ENCODE data around the gene LRRC46.
A peak's percentile ranks its signal among the peaks of the same experiment; 100 is the strongest.

LRRC46 gene

DNA sequence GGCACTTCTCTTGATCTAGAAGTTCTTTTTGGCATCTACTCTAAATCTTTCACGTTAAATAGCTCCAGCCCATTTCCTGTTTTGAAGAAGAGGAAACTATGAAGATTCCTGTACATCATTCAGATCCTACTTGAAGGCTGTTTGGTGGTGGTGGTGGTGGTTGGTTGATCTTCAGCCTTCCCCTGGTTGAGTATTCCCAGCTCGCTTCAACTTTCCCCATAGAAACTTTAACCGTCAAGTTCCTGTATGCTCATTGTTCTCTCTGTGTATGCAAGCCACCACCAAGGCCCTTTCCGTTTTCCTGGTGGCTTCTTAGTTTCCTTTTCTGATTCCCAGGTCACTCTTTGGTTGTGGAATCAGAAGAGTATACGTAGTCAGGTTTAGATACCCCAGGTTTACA lies 3.3 kb downstream of the LRRC46 start:
- DNase-seq: no peak

DNA sequence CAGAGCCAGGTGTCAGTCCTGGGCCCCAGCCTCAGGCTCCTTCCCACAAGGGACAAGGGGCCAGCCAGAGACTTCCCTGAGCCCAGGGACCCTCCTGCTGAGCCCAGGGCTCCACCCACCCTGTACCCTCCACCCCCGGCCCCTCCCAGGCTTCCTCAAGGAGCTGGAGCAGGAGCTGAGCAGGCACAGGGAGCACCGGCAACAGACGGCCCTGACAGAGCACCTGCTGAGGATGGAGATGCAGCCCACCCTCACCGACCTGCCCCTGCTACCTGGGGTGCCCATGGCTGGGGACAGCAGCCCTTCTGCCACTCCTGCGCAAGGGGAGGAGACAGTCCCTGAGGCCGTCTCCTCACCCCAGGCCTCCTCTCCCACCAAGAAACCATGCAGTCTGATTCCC lies 5.1 kb downstream of the LRRC46 start:
- no peak for DNase-seq

DNA sequence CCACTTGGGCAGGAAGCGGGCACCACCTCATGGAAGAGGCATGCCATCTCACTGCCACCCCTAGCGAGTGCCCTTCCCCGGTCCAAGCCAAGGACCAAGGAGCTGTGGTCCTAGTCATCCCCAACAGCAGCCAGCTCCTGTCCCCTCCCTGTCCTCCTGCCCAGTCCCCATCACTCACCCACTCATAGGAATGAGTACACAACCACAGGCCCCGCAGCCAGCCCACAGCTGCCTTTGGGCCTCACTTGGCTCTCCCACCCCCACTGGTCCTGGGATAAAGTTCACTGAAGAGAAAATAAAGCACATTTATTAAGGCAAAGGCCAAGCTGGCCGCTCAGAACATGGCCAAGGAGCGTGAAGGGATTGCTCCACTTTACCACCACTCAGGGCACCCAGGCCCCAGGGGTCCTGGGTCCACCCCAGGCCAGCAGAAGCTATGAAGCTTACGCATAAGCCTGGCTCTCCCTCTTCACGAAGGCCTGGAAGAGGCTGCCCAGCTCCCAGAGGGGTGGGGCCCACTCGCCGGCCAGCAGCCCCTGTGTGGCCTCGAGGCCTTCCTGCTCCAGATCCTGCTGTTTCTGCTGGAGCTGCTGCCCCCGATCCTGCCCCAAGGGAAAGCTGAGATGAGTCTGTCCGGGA lies 6.0 kb downstream of the LRRC46 start:
- no peak for DNase-seq

DNA sequence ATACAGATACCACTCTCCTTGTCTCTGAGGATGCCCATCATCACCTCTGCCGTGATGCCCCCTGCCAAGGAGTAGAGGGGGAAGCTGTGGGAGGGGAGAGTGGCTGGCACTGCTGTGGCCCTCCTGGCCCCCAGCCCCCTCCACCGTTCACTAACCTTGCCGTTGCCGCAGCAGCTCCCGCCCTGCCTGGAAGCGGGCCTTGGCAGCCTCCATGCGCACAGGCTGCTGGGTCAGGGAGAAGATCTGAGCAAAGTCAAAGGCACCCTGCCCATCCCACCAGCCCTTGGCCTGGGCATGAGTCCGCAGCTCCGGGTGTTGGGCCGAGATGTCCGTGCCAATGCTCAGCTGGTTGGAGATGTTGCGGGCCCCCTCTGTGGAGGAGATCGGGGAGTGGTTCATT lies 7.2 kb downstream of the LRRC46 start:
- no peak for DNase-seq

DNA sequence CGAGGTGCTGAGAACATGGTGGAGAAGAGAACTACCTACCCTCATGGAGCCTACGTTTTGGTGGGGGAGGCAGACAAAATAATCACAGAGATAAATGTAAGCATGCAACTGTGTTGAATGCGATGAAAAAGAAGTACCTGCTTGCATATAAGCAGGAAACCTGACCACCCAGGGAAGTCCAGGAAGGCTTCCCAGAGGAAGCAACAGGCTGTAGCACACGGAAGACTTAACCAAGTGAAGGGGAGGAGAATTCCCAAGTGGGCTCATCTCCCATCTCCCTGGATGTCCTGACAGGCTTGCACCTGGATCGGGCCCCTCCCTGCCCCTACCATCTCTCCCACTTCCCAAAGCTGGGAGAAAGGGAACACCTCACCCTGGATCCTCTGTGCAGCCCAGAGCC lies 7.6 kb downstream of the LRRC46 start:
- no peak for DNase-seq

DNA sequence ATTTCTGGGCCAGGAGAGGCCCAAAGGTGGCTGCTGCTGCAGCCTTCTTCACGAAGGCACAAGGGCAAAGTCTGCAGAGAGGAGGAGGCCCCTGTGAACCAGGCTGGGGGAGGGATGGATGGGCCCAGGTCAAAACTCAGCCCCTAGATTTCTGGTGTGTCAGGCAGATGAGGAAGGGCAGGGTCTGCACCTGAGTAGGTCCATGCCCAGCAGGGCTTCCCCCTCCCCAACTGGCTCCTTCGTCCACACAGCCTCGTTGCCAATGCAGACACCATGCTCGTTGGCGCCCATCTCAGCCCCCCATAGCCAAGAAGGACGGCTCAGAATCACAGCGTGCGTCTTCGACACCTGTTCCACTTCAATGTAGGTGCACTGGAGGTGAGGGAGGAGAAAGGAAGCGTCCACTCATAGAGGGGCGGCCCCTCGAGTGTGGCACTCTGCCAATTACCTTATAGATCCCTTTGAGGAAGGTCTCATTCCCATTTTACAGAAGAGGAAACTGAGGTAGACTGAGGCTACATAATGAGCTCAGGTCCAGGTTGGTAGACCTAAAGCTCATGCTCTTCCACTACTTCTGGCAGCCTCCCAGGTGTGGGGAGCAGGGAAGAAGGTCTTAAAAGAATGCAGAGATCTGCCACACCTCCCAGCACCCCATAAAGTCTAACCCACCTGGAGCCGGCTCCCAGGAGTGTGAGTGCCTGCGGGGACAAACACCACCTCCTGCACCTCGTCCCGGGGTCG lies 8.7 kb downstream of the LRRC46 start:
- DNase-seq: no peak

DNA sequence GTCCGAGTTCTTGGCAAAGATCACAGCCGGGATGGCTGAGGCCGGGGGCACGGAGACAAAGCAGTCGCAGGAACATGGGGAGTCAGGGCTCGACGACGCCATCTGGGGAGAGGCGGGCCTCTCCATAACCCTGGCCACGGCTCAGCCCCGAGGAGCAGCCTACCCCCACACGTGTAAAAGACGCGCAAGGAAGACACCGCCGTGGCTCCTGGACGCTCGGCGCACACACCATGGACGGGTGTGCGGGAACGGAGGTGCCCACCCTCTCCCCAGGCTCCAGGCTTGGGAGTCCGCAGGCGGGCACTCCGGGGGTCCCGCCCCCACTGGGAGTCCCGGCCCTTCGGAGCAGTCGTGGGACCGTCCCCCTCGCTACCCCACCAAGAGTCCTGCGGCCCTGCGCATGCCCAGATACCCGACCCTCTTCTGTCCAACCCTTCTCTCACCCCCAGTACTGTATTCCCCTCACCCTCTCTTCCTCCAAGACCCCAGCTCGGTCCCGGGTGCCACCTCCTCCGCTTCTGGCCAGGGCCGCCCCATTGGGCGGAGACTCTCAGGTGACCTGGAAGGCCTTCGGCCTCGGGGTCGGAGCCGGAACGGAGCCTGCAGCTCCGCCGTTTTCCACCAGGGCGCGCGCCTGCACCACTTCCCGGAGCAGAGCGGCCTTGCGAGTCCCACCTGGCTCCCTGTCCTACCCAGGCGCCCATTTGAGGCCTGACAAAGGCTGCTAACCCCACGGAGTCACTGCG lies 9.4 kb downstream of the LRRC46 start, which contains the start of gene SCRN2:
TSS of gene SCRN2 (minus strand) at position 532 of the 746 bp plus-strand sequence. CDS start at position 102, 430 bp downstream.
- DNase-seq: peak; percentile 86

DNA sequence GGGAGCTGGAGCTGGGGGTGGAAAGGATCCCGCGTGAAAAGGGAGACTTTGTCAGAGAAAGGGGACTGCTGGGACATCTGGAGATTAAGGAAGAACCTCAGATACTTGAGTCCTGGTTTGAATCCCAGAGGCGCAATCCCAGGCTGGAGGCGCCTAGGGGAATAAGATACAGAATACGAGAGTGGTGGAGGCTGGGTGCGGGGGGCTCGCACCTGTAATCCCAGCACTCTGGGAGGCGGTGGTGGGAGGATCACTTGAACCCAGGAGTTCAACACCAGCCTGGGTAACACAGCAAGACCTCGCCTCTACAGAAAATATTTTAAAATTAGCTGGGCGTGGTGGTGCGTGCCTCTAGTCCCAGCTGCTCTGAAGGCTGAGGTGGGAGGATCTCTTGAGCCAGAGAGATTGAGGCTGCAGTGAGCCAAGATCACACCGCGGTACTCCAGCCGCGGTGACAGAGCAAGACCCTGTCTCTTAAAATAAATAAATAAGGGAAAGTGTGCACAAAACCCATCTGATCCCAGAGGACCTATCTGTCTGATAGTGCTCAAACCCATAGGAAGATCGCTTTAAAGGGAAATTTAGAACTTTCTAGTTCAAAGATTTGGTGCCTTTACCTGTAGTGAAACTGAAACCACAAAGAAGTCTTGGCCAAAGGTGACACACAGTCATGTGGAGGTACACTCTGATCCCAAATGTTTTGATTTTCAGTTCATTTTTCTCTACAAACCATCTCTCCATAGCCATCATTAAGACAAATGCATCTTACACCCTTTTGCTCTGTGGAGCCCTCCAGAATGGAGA lies 10.2 kb downstream of the LRRC46 start:
- peak; percentile 15 for DNase-seq

DNA sequence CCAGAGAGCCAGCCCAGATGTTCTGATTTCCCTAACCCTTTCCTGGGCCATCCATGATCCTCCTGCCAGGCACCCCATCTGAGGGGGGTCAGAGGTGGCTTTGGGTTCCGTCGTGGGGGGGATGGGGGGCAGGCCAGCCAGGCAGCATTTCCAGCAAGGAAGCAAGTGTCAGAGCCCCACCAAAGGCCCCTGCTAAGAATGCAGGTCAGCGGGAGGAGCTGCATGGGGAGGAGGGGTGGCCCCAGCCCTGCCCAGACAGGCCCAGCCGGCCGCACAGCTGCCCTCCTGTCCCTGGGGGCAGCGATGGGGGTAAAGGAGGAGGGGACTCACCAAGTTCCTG lies 11.9 kb downstream of the LRRC46 start:
- no peak for DNase-seq

DNA sequence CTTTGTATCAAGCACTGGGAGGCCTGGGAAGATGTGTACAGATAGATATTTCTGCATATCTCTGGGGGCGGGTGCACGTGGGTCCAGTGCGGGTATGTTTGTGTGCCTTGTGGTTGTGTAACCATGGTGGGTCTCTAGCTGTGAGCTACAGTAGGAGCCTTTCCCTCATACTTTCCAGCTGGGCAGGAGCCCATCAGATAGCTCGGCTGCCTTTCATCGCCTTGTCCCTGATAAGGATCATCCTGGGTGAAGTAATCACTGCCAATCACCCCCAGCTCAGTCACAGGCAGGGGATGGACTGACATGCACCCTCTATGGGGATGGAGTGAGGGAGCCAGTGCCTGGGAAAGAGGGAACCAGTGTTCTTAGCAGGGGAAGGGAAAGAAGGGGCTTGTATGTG lies 12.8 kb downstream of the LRRC46 start:
- no peak for DNase-seq

DNA sequence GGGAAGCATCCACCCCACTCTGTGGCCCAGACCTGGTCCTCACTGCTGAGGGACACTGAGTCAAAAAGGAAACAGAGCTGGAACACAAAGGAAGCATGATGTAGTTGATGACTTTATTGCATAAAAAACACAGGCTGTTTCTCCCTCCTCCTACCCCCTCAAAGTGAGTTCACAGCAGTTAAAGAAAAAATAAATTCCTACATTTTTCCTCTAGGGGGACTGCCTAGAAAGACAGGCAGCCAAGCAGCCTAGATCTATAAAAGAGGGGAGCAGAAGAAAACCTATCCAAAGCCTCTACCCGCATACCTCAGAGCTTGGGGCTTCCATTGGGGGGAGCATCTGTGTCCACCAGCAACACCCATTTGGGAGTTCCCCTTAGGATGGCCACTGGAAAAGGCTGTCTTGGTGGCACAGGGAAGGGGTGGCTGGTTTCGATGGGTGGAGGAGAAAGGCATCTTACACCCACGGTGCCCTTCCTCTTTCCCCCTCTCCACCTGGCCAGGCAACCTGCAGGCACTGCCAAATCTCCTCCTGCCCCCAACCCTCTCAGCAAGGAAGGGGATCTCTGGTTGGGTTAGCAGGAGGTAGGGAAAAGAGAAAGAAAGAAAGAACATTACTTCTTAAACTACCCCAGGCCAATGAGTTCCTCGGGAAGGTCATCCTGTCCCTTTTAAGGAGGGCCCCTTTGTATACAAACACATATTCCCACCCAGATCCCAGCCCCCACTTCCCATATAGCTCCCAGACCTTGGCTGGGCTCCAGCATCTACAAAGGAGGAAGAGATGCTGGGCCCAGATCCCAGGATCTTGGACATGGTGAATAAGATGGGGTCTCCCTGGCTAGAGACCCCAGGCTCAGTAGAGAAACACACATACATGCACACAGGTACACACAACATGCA lies 13.6 kb downstream of the LRRC46 start:
- DNase-seq: no peak

DNA sequence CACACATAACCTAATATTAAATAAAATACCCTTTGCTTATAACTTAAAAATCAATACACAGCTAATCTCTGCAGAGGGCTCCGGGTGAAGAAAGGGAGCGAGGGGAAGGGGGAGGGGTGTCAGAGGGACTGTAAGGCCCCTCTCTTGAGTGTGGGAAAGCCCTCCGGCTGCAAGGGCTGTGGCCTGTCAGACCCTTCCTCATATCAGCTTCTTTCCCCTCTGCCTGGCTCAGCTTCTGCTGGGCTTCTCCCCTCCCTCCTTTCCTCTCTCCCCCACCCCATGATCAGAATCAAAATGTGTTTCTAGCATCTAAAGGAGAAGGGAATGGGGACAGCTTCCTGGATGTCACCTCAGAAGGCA lies 14.2 kb downstream of the LRRC46 start:
- no peak for DNase-seq

DNA sequence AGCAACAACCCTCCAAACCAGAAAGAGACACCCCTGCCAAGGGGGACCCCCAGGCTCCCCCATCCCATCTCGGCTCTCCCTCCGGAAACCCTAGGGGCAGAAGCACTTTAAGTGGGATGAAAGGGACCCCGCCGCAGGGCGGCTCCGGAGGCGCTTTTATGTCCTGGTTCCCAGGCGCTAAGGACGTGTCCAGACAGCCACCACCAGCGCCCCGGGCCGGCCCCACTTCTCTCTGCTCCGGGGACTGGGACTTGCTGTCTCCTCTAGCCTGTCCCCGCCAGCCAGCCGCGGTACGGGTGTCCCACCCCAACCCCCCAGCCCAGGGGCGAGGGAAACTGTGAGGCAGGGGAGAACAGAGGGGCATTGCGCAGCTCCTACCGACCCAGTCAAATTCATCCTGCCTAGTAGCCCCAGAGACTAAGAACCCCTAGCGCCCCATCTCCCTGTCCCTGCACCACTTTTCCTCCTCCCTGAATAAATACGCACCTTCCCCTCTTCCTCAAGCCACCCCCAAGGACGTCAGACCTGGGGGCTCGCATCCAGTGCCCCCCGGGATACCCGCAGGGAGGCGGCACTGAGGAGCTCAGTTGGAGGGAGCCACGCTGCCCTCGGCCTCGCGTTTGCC lies 15.4 kb downstream of the LRRC46 start:
- no peak for DNase-seq

DNA sequence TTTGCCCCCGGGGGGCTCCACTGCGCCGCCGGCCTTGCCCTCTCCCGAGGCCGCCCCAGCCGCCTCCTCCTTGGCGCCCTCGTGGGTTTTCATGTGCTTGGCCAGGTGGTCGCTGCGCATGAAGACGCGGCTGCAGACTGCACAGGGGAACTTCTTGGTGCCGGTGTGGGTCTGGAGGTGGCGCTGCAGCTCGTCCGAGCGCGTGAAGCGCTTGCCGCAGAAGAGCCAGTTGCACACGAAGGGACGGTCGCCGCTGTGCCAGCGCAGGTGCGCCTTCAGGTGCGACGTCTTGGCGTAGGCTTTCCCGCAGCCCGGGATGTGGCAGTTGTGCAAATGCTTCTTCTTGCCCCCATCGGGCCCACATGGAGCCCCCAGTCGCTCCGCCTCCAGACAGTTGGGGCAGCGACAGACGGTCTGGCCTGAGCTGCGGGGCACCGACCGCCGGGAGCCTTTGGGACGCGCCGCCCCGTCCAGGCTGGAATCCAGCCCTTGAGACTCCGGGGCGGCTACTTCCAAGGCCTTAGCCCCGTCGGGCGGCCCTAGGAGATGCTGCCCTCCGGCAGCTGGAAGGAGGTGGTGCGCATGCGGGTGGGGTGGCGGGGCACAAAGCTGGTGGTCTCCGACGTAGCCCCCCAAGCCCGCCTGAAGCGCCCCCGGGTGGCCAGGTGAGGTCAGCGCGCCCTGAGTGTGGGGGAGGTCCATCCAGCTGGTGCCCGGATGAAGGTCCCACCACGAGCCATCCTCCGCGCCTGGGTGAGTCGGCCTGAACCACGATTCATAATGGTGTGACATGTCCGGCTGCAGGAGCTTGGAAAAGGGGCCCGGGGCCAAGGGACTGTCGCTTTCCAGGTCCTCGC lies 16.1 kb downstream of the LRRC46 start:
- DNase-seq: peak; percentile 8

DNA sequence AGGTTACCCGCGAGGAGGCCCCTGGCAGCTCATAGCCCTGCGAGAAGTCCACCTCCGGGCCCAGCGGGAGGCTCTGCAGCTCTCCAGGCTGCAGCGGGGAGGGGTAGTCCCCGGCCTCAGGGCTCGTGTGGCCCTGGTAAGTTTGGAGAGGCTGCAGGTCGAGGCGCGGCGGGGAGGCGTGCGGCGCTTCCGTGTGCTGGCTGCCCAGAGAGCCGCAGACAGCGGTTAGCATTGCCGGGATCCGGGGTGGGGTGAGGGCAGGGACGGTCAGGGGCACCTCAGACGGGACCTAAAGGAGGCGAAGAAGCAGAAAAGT lies 16.7 kb downstream of the LRRC46 start:
- DNase-seq: no peak

DNA sequence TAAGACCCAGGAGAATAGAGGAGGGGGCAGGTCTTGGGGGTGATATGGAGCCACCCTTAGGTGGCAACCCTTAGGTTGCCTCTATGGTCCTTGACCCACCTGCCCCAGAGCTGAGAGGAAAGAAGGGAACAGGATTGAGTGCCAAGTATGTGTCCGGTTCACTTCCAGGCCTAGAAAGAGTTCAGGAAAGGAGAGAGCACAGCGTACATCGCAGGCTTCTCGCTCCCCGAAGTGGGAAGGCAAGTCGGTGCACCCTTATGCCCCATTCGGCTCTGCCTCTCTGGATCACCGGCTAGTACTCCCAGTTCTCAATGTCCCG lies 18.9 kb downstream of the LRRC46 start:
- DNase-seq: no peak

DNA sequence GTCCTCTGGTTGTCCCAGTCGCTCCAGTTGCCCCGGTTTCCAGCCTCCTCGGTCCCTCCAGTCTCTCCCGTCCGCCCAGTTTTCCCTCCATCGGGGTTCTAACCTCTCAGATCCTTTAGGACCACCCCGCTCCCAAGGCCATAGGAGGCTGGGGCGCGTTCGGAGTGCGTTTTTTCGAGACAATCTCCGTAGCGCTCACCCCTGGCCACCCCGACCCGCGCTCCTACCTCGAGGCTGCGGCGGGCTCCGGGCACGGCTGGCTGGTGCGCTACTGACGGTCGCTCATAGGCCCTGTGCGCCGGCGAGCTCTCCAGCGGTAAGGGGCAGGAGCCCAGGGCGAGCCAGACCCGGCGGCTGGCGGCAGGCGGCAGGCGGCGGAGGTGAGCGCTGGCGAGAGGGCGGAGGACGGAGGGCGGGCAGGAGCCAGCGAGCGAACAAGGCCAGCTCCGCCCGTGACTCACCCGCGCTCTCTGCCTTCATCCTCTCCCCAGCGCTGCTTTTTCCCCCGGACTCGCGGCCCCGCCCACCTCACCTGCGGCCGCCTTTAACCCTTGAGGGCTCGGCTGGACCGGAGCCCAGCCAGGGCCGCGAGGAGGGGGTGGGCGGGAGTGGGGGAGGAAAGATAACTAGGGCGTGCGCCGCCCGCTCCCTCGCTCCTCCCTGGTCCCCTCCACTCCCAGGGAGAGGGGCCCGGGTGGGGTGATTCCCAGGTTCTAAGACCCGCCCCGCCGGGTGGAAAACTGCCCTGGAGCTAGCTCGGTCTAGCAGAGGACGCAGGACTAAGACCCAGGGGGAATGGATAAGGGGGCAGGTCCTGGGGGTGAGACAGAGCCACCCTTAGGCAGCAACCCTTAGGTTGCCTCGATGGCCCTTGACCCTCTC lies 19.5 kb downstream of the LRRC46 start, which contains the start of gene SP6:
TSS of gene SP6 (minus strand) at position 472 of the 882 bp plus-strand sequence. CDS start 2,734 bp downstream, outside the sequence.
- DNase-seq: peak; percentile 63

DNA sequence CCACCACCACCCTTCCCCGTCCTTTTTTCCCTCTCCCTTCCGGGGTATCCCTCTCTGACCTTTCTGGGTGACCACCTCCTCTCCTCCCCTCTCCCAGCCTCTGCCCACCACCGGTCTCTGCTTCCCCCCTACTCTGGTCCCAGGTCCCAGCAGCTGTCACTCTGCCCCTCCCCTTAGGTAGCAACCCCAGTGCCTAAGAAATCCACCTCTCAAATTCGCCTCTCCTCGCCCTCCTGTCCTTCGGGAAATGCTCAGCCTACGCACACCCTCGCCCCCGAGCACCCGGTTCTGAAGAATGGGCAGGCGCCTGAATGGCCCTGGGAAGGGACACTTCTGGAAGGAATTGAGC lies 20.3 kb downstream of the LRRC46 start:
- DNase-seq: no peak

DNA sequence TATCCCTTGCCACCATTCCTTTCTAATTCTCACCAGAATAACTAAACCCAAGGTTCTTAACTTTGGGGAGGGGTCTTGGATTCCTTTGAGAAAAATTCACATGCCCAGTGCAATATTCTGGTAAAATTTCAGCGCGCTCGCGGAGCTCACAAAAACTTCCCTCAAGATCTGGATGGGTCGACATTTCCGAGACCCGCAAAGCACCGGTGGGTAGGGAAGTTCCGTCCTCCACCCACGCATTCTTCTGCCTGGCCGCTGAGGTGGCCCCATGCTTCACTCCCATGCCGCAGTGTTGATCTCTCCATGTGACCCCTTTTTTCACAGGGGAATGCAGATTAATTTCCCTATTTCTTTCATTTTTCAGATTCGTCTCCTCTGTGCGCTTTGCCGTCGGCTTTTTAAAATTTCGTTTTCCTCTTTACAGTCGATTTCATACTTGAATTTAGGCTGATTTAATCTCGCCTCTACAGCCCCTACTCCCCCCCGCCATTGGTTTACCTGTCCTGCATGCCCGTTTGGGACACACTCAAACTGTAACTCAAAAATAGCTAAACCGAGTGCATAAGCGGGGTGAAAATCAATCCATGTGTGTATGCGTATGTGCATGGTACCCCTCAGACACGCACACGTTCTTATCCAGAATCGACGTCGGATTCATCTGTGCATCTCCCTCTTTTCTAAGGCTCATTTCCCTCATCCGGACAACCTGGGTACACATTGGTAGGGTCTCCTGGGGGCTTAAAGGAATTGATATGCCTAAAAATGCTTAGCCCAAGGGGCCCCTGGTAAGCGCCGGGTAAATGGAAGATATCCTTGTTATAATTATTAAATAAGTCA lies 20.9 kb downstream of the LRRC46 start:
- DNase-seq: no peak
